ENCODE results near the gene ENPEP. TPM values are rescaled to one million over a fixed set of nuclear protein-coding genes. Genes with fewer than 3 reads are reported as not detected.

The ENPEP gene
- total RNA-seq, 1 donor from 2014 or later = 115 TPM

DNA sequence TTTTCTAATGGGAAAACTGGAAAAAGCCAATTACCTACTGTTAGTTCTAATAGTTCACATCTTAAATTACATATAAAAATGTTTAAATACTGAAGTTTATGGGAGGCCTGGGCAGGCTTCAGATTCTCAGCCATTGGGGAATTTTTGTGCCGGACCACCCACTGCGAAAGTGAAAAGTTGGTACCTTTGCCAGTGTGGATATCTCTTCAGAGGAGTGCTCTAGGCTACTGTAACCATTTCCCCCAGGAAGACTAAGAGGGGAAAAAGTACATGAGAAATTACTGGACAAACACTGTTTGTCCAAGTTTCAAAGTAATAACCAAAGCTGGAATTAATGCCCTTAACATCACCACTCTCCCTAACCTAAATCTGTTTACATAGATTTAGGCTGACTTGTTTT, 126.1 kb downstream of the ENPEP start:
- no peak for DNase-seq (ENCODE audit: low read depth)

DNA sequence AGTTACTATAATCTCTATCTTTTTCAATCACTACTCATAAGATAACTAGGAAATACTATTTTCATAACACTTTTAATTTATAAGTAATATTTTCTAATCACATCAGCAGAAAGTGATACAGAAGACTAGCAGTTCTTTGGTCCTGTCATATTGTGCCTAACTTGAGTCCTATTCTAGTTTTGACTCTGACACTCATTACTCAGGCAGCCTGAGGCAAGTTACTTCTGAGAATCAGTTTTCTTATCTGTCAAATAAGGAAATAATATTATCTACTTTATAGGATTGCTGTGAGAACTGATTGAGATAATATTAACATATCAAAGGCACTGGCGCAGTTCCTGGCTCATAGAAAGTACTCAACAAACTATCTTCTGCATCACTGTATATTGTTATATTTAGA, 129.1 kb downstream of the ENPEP start:
- DNase-seq (ENCODE audit: low read depth) = no peak

DNA sequence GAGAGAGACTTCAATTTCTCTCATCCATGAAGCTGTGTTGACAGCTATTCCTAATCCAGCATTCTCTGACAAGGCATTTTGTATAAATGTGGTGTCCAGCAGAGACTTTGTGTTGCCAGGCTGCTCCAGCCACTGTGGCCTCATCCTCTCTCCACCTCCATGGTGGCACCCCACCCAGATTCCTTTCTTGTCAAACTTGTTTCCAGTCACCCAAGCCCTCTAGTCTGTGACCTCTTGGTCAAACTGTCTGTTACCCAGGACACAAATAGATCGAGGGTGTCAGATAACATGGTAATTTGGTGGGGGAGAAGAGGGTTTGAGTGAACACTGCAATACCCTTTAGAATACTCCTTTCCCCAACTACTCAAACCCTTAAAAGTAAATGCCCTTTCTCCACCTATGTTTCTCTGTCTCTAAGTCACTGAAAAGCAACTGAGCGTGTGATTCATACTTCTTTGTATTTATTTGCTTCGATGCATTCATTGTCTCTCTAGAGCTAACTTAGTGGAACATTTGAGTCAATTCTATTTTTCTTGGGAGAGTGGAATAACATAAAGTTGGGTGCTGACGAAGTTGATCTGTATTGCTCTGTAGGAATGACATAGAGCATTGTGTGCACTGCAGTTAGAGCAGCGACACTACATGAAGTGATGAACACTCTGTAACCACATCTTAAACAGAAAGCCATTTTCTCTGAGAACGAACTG, 133.2 kb downstream of the ENPEP start:
- peak; percentile 80 for DNase-seq (ENCODE audit: low read depth)

- DNase-seq (ENCODE audit: low read depth) = no peak
These were observed 134.6 kb downstream of the ENPEP start for GRCh38 chr4:110610620-110610939.

DNA sequence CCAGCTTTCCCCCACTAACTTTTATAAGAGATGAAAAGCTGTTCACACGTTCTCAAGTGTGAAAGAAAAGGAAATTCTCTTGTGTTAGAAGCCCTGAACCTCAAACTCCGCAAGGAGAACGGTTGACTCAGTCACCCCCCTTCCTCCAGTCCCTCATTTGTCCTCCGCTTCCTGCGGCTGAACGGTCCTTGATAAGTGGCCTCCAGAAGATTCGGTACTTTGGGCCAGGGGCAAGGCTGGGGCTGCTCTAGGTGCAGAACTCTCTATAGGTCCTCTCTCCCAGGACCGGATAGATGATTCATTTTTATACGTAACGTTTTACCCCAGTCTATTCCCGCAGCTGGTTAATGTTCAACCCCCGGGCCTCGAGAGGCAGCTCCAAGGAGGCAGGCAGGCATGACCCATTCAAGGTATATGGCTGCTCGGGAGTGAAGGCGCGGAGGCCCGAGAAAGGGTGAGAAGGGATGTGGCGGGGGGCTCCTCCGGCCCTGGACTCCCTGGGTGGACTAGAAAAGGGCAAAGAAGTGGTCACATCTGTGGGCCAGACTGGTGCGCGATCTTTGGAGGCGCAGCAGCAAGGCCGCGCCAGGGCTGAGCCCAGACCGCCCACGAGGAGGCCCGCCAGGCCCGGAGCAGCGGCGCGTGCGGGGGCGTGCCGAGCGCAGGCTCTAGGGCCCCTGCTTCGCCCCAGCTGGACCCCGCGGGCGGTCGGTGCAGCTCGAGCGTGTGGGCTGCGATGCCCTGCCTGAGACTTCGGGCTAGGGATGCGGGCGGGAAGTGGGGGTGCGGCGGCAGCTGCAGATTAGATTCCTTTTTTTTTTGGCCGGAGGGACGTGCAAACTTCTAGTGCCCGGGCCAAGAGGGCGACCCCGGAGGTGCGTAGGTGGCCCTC, 135.2 kb downstream of the ENPEP start:
- DNase-seq (ENCODE audit: low read depth) = peak; percentile 92

GRCh38 chr4:110611968-110612447, 136.1 kb downstream of the ENPEP start:
- DNase-seq (ENCODE audit: low read depth) = no peak

GRCh38 chr4:110612631-110613269, 136.8 kb downstream of the ENPEP start:
- DNase-seq (ENCODE audit: low read depth) = no peak

DNA sequence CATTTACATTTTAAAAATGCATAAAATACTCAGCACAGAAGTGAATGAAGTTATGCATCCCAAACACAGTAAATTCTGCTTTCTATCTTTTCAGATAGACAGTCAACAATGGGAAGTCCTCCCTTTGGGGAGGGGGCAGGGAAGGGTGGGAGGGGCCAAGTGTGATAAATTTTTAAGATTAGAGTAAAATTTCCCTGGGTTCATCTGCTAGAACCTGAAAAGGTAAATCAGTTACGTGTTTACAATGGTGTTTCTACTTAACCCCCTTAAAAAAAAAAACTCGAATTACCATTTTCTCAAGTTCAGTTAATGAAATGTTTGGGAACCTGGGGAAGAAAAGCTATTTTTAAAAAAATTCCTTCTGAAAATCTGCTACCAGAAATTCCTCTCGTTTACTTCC, 137.8 kb downstream of the ENPEP start:
- no peak for DNase-seq (ENCODE audit: low read depth)

DNA sequence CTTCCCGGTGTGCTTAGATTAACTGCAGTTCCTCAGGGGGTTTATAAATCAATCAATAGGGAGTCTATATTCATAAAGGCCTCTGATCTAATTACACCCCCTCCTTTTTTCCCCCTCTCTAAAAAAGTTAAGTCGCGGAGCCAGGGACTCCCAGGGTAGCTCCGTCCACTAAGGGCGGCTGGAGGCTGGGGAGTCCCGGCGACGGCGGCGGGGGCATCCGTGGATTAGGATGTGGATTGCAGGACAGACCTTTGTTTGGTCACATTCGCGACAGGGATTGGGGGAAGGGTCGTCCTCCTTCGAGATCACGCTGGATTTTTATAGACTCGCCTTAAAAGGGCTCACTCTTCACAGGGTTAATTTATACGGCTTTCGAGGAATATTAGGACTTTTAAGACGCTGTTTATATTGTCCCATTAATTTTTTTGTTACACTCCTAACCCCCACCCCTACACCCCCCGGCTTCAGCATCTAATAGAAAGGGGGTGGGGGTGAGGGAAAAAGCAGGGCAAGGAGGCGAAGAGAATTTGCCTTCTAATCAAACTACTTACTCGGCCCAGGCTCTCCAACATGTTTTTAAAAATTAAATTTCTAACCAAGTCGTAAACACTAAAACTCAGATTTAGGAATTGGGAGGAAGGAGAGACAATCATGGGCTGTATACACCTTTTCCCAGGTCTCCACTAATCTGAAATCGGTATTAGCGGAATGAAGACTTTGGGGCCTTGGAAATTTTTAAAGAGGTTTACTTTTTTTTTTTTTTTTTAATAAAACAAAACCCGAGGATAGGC, 138.4 kb downstream of the ENPEP start:
- no peak for DNase-seq (ENCODE audit: low read depth)

Other genes with a start within 250 kb of the ENPEP start
- gene PITX2, start 146.9 kb downstream of the ENPEP start, total RNA-seq = 0.30 TPM in 1 of 2 replicates, not detected in the other